HFF-Myc (cell line): ENCODE results near the gene LANCL3.
"Not testable (repeated sequence)": the region's sequence is repeated elsewhere in the genome, so short reads cannot be mapped to it uniquely, and the experiment has no call there.

ENCODE experiments used
- DNase-seq: peaks from one replicate; pipeline ENCODE4 v3.0.0-alpha.2; 2011; ENCODE audit warnings: low read depth; ENCODE audit errors: extremely low read depth
- H3K4me3 ChIP-seq: replicated peaks from 2 replicates; pipeline ENCODE4 v1.5.1; 2011; ENCODE audit warnings: low read depth, mild to moderate bottlenecking, control low read depth, low read length
- CTCF ChIP-seq: IDR thresholded peaks from 2 replicates; pipeline ENCODE4 v1.5.1; 2012; ENCODE audit warnings: mild to moderate bottlenecking, low read depth, low read length, control low read depth; ENCODE audit errors: missing control alignments

Gene LANCL3

GRCh38 chrX:37641859-37642258, 70.4 kb downstream of the LANCL3 start:
- DNase-seq: no peak
- H3K4me3 ChIP-seq: no peak overlapping the region
- TF ChIP-seq CTCF: no peak

- DNase-seq: no peak
- no peak for TF ChIP-seq CTCF
- H3K4me3 ChIP-seq: no peak overlapping the region
These were observed 73.2 kb downstream of the LANCL3 start for GRCh38 chrX:37644381-37645305.

- DNase-seq: no peak
- TF ChIP-seq CTCF: no peak
- no peak overlapping the region for H3K4me3 ChIP-seq
These were observed 74.8 kb downstream of the LANCL3 start for GRCh38 chrX:37646254-37646653.

GRCh38 chrX:37650879-37651278, 79.4 kb downstream of the LANCL3 start:
- not testable (repeated sequence) for H3K4me3 ChIP-seq, DNase-seq

- TF ChIP-seq CTCF: no peak
- DNase-seq: no peak
These were observed 80.5 kb downstream of the LANCL3 start for GRCh38 chrX:37651921-37652452.

GRCh38 chrX:37652589-37653231, 81.2 kb downstream of the LANCL3 start:
- DNase-seq: no peak
- TF ChIP-seq CTCF: no peak
- no peak overlapping the region for H3K4me3 ChIP-seq

More at GRCh38 chrX:37651921-37652452, 80.5 kb downstream of the LANCL3 start:
- H3K4me3 ChIP-seq: no peak overlapping the region
